Esophagus squamous epithelium (tissue), 4 donors: Measurements from ENCODE around the gene CNTNAP2.

Experiments used
- POLR2A ChIP-seq, 4 donors: fragments of 450-650 bp; IDR thresholded peaks; one replicate each; pipeline ENCODE4 v1.6.1; 2017; ENCODE audit warnings: antibody characterized with exemption in 4 of 4, mild to moderate bottlenecking in 4 of 4, moderate library complexity in 3 of 4
- TF ChIP-seq, protein P1 (sequence below), 6 experiments: fragments of 450-650 bp in 4 of 6; fragments of 200-600 bp in 2 of 6; sonication (generic) in 2 of 6; IDR thresholded peaks; one replicate each; pipeline ENCODE4 v1.5.1; 2016 to 2019; ENCODE audit warnings: antibody characterized with exemption in 6 of 6, mild to moderate bottlenecking in 4 of 6, moderate library complexity in 4 of 6

DNA sequence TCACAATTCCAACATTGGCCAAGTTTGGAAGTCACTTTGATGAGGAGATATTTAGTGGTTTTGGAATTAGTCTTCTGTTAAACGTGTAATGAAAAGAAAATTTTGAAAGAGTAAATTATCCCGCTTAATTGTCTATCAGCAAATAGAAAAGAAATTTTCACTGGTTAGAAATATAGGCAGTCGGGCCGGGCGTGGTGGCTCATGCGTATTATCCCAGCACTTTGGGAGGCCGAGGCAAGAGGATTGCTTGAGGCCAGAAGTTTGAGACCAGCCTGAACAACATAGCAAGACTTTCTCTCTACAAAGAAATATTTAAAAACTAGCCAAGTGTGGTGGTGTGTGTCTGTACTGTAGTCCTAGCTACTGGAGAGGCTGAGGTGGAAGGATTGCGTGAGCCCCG, 13.4 kb downstream of the CNTNAP2 start:
- TF ChIP-seq, protein P1, sequence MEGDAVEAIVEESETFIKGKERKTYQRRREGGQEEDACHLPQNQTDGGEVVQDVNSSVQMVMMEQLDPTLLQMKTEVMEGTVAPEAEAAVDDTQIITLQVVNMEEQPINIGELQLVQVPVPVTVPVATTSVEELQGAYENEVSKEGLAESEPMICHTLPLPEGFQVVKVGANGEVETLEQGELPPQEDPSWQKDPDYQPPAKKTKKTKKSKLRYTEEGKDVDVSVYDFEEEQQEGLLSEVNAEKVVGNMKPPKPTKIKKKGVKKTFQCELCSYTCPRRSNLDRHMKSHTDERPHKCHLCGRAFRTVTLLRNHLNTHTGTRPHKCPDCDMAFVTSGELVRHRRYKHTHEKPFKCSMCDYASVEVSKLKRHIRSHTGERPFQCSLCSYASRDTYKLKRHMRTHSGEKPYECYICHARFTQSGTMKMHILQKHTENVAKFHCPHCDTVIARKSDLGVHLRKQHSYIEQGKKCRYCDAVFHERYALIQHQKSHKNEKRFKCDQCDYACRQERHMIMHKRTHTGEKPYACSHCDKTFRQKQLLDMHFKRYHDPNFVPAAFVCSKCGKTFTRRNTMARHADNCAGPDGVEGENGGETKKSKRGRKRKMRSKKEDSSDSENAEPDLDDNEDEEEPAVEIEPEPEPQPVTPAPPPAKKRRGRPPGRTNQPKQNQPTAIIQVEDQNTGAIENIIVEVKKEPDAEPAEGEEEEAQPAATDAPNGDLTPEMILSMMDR (IDR thresholded peaks at IDR 0.05) = no peak
- no peak for TF ChIP-seq POLR2A (IDR thresholded peaks at IDR 0.05)
